ENCODE measurements around the gene MSANTD7.

DNA sequence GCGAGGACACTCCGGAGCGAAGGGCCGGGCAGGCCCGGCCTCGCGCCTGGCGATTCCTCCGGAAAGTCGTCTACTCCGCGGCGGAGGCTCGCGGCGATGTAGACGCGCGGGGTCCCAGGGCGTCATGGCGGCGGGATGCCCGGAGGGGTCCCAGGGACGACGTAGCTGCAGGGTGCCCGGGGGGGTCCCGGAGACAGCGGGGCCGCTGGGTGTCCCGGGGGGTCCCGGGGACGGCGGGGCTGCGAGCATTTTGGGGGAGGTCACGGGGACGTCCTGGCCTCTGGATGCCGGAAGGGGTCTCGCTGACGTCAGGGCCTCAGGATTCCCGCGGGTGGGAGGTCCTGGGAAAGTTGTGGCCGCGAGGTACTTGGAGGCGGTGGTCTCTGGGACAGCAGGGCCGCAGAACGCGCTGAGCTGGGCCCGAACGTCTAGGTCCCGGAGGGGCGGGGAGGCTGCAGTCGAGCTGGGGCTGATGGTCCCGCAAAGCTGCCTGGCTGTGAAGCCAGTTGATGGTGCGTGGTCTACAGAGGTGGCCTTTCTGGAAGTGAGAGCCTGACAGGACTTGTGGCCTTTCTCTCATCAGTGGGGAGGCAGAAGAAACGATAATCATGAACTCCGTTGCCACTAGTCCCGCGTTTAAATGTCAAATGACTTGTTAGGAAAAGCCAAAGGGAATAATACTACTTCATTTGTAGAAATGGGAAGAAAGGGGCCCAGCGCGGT is 637 bp downstream of the MSANTD7 start:
- no peak for TF ChIP-seq POLR2A (IDR thresholded peaks at IDR 0.05)
- TF ChIP-seq EP300 (IDR thresholded peaks at IDR 0.05) = no peak
- TF ChIP-seq, protein P1, sequence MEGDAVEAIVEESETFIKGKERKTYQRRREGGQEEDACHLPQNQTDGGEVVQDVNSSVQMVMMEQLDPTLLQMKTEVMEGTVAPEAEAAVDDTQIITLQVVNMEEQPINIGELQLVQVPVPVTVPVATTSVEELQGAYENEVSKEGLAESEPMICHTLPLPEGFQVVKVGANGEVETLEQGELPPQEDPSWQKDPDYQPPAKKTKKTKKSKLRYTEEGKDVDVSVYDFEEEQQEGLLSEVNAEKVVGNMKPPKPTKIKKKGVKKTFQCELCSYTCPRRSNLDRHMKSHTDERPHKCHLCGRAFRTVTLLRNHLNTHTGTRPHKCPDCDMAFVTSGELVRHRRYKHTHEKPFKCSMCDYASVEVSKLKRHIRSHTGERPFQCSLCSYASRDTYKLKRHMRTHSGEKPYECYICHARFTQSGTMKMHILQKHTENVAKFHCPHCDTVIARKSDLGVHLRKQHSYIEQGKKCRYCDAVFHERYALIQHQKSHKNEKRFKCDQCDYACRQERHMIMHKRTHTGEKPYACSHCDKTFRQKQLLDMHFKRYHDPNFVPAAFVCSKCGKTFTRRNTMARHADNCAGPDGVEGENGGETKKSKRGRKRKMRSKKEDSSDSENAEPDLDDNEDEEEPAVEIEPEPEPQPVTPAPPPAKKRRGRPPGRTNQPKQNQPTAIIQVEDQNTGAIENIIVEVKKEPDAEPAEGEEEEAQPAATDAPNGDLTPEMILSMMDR (IDR thresholded peaks at IDR 0.05) = no peak
- TF ChIP-seq POLR2AphosphoS5 (IDR thresholded peaks at IDR 0.05) = no peak

All from stomach (tissue), 4 donors.